Trophoblast cell (in vitro differentiated cells and primary cell): ENCODE results near the gene ADGRF1.

ENCODE experiments used
- DNase-seq, 2 donors: peaks; one replicate each; pipeline ENCODE4 v3.0.0-alpha.2; 2016
- H2AFZ ChIP-seq: 2 replicates; pipeline ENCODE4 v1.6.1; 2013; ENCODE audit warnings: low read length, moderate library complexity, mild to moderate bottlenecking; ENCODE audit not compliant: insufficient read depth, poor library complexity
- H2AK5ac ChIP-seq: 2 replicates; pipeline ENCODE4 v1.6.1; 2013; ENCODE audit warnings: mild to moderate bottlenecking, low read length
- H2BK120ac ChIP-seq: 2 replicates; pipeline ENCODE4 v1.6.1; 2013; ENCODE audit warnings: low read length, mild to moderate bottlenecking, moderate library complexity; ENCODE audit not compliant: insufficient read depth, poor library complexity
- H2BK12ac ChIP-seq: 2 replicates; pipeline ENCODE4 v1.6.1; 2013; ENCODE audit warnings: mild to moderate bottlenecking, low read length, moderate library complexity
- H2BK5ac ChIP-seq: 2 replicates; pipeline ENCODE4 v1.6.1; 2013; ENCODE audit warnings: low read length, low read depth, moderate library complexity, mild to moderate bottlenecking; ENCODE audit not compliant: poor library complexity
- H3K14ac ChIP-seq: 2 replicates; pipeline ENCODE4 v1.6.1; 2013; ENCODE audit warnings: mild to moderate bottlenecking, low read length
- H3K18ac ChIP-seq: 2 replicates; pipeline ENCODE4 v1.6.1; 2013; ENCODE audit warnings: mild to moderate bottlenecking, low read length
- H3K23ac ChIP-seq: 2 replicates; pipeline ENCODE4 v1.6.1; 2013; ENCODE audit warnings: low read length
- H3K27ac ChIP-seq: 2 replicates; pipeline ENCODE4 v1.5.1; 2013; ENCODE audit warnings: low read depth, mild to moderate bottlenecking, inconsistent platforms, low read length, moderate library complexity
- H3K27me3 ChIP-seq: 2 replicates; pipeline ENCODE4 v1.6.1; 2013; ENCODE audit warnings: inconsistent platforms, mild to moderate bottlenecking, low read length, moderate library complexity; ENCODE audit not compliant: insufficient read depth
- H3K36me3 ChIP-seq, 2 experiments: 1 replicate in 1 of 2; 2 replicates in 1 of 2; pipeline ENCODE4 v1.6.1; 2013; ENCODE audit warnings: low read length in 2 of 2, mild to moderate bottlenecking in 2 of 2, moderate library complexity in 1 of 2; ENCODE audit not compliant: insufficient read depth in 2 of 2, control insufficient read depth in 1 of 2
- H3K4ac ChIP-seq: 2 replicates; pipeline ENCODE4 v1.6.1; 2013; ENCODE audit warnings: low read depth, mild to moderate bottlenecking, low read length, moderate library complexity
- H3K4me1 ChIP-seq, 2 experiments: 1 replicate in 1 of 2; 2 replicates in 1 of 2; pipeline ENCODE4 v1.6.1; 2013; ENCODE audit warnings: low read length in 2 of 2, mild to moderate bottlenecking in 2 of 2, moderate library complexity in 1 of 2; ENCODE audit not compliant: insufficient read depth in 2 of 2, control insufficient read depth in 1 of 2
- H3K4me2 ChIP-seq: 2 replicates; pipeline ENCODE4 v1.6.1; 2013; ENCODE audit warnings: inconsistent platforms, mild to moderate bottlenecking, low read length, moderate library complexity
- H3K4me3 ChIP-seq: 2 replicates; pipeline ENCODE4 v1.5.1; 2013; ENCODE audit warnings: mild to moderate bottlenecking, low read depth, low read length, inconsistent platforms
- H3K79me1 ChIP-seq: one replicate; pipeline ENCODE4 v1.6.1; 2013; ENCODE audit warnings: low read length
- H3K79me2 ChIP-seq: 2 replicates; pipeline ENCODE4 v1.6.1; 2013; ENCODE audit warnings: low read length, mild to moderate bottlenecking; ENCODE audit not compliant: control insufficient read depth, insufficient read depth, poor library complexity
- H3K9ac ChIP-seq: 2 replicates; pipeline ENCODE4 v1.6.1; 2013; ENCODE audit warnings: mild to moderate bottlenecking, low read length
- H3K9me3 ChIP-seq: 2 replicates; pipeline ENCODE4 v1.6.1; 2013; ENCODE audit warnings: low read depth, mild to moderate bottlenecking, control low read depth, inconsistent platforms, low read length; ENCODE audit not compliant: insufficient read depth
- H4K12ac ChIP-seq: 2 replicates; pipeline ENCODE4 v1.6.1; 2013; ENCODE audit warnings: low read depth, mild to moderate bottlenecking, low read length, moderate library complexity
- H4K8ac ChIP-seq: 2 replicates; pipeline ENCODE4 v1.6.1; 2013; ENCODE audit warnings: low read depth, mild to moderate bottlenecking, low read length, moderate library complexity
- H4K91ac ChIP-seq: one replicate; pipeline ENCODE4 v1.6.1; 2013; ENCODE audit warnings: low read depth, mild to moderate bottlenecking, low read length, moderate library complexity
- WGBS: extraction: QIAGEN DNeasy Blood & Tissue Kit; methylation state at CpG from one replicate; pipeline ENCODE4 v1.1.7; 2013; ENCODE audit warnings: missing lambda C conversion rate; ENCODE audit not compliant: insufficient read length, insufficient coverage; ENCODE audit errors: extremely low coverage; 5-methylcytosine and 5-hydroxymethylcytosine counted together

The ADGRF1 gene

DNA sequence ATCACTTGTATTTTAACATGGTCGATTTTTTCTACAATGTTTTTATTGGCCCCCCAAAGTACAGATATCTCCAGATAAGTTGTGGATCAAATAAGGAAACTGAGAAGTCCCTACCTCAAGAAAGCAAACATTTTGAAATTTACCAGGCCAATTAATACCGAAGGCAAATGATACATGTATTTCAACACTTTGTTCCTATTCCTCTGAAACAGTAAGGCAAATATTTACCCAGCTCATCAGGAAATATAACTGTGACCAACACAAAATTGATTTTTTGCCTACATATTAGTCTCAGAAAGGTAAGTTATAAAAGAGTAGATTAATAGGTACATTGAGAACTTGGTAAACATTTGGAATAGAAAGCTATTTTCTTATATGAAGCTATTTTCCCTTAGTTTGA, 69.1 kb downstream of the ADGRF1 start:
- no peak overlapping the region for H3K23ac ChIP-seq
- no peak overlapping the region for H2AK5ac ChIP-seq
- no peak overlapping the region for H3K14ac ChIP-seq
- no peak overlapping the region for H3K27ac ChIP-seq
- H2BK5ac ChIP-seq = no peak overlapping the region
- H3K79me1 ChIP-seq = no peaks in the 10 kb centered on the region
- H3K27me3 ChIP-seq = no peaks in the 10 kb centered on the region
- no CpG with 5 or more reads among the region's 2 CpGs for WGBS
- H3K18ac ChIP-seq = no peak overlapping the region
- H4K12ac ChIP-seq = no peak overlapping the region
- H2BK12ac ChIP-seq = no peak overlapping the region
- no peak overlapping the region for H4K8ac ChIP-seq
- H2AFZ ChIP-seq = no peak overlapping the region
- no peak for DNase-seq
- H3K4me1 ChIP-seq = no peaks in the 10 kb centered on the region
- no peak overlapping the region for H4K91ac ChIP-seq
- H3K4me3 ChIP-seq = no peak overlapping the region
- H3K9ac ChIP-seq = no peak overlapping the region
- H3K79me2 ChIP-seq = no peaks in the 10 kb centered on the region
- H3K4ac ChIP-seq = no peak overlapping the region
- H2BK120ac ChIP-seq = no peak overlapping the region
- H3K36me3 ChIP-seq = no peaks in the 10 kb centered on the region
- no peaks in the 10 kb centered on the region for H3K9me3 ChIP-seq
- H3K4me2 ChIP-seq = no peak overlapping the region

DNA sequence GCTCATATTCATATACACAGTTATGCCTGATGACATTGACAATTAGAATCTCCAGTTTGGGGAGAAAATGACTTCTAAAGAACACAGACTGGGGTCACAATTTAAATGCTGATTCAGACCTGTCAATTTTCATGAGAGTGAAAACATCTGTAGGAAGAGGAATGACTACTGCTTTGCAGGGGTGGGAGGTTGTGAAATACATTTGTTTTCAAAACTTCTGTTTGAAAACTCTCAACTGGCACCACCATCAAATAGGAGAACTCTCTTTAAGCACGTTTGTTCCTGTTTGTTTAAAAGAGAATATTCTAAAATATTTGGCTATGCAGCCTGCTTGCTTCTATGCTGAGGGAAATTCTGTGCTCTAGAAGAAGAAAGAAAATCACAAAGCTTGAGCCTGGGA, 69.6 kb downstream of the ADGRF1 start:
- Histone ChIP-seq H2BK5ac (no peak overlapping the region), H4K91ac (no peak overlapping the region), H3K4me1 (no peaks in the 10 kb centered on the region), H3K9ac (no peak overlapping the region), H2AK5ac (no peak overlapping the region), H2BK120ac (no peak overlapping the region), H3K14ac (no peak overlapping the region), H3K79me1 (no peaks in the 10 kb centered on the region), H2BK12ac (no peak overlapping the region), H2AFZ (no peak overlapping the region), H3K9me3 (no peaks in the 10 kb centered on the region), H4K12ac (no peak overlapping the region), H3K27ac (no peak overlapping the region), H3K23ac (no peak overlapping the region), H4K8ac (no peak overlapping the region), H3K4me2 (no peak overlapping the region), H3K27me3 (no peaks in the 10 kb centered on the region), H3K79me2 (no peaks in the 10 kb centered on the region), H3K4me3 (no peak overlapping the region), H3K18ac (no peak overlapping the region), H3K4ac (no peak overlapping the region), H3K36me3 (no peaks in the 10 kb centered on the region)
- no CpG with 5 or more reads among the region's 1 CpG for WGBS
- DNase-seq = no peak

DNA sequence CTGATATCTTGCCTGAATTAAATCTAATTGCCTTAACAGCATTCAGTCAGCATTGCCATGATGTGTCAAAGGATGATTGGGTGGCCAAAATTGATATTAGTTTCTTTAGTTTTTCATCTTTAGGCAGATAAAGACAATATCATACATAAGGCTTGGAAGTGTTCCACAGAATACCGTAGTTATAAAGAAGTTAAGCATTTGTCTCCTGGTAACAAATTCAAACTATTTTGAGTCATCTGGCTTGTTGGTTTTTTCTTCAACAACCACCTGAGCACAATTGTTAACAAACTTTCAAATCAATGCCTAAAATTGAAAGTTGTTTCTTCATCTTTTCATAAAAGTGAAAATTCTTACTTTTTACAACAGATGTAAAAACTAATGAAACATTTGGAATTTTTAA, 72.9 kb downstream of the ADGRF1 start:
- peaks cover 0 to 4% of the 10 kb centered on the region in 2 experiments for H3K4me1 ChIP-seq
- no peak overlapping the region for H4K12ac ChIP-seq
- no peak overlapping the region for H3K18ac ChIP-seq
- H2BK12ac ChIP-seq = no peak overlapping the region
- H4K8ac ChIP-seq = no peak overlapping the region
- H2BK120ac ChIP-seq = no peak overlapping the region
- H3K27ac ChIP-seq = no peak overlapping the region
- H3K4me3 ChIP-seq = no peak overlapping the region
- no peaks in the 10 kb centered on the region for H3K36me3 ChIP-seq
- H3K79me2 ChIP-seq = no peaks in the 10 kb centered on the region
- WGBS = no CpG with 5 or more reads among the region's 1 CpG
- no peak overlapping the region for H2BK5ac ChIP-seq
- no peak overlapping the region for H2AFZ ChIP-seq
- no peak overlapping the region for H3K4me2 ChIP-seq
- H3K4ac ChIP-seq = no peak overlapping the region
- H3K79me1 ChIP-seq = no peaks in the 10 kb centered on the region
- DNase-seq = no peak
- H3K14ac ChIP-seq = no peak overlapping the region
- no peak overlapping the region for H3K23ac ChIP-seq
- H2AK5ac ChIP-seq = no peak overlapping the region
- no peak overlapping the region for H3K9ac ChIP-seq
- H4K91ac ChIP-seq = no peak overlapping the region
- no peaks in the 10 kb centered on the region for H3K27me3 ChIP-seq
- H3K9me3 ChIP-seq = no peaks in the 10 kb centered on the region

DNA sequence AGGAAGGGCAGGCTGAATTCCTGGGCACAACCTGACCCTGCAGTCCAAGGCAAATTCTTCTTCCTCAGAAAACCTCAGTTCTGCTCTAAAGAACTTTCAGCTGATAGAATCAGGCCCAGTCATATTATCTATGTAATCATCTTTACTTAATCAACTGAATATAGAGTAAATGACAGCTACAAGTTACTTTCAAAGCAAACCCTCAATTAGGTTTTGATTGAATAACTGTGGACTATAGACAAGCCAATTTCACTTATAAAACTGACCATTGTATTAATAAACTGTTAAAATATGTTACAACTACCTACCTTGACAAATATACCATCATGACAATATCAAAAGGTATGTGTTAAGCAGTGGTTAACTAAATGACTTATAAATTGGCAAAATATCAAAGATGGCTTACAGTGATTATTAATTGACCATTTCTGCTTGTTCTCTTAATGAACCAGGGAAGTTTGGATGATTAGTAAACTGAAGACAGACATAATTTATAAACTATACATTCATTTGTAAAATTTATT, 74.2 kb downstream of the ADGRF1 start:
- H2BK5ac ChIP-seq = no peak overlapping the region
- H3K4me3 ChIP-seq = no peak overlapping the region
- no peak for DNase-seq
- H2AK5ac ChIP-seq = no peak overlapping the region
- H2BK12ac ChIP-seq = no peak overlapping the region
- H4K91ac ChIP-seq = no peak overlapping the region
- no peaks in the 10 kb centered on the region for H3K9me3 ChIP-seq
- H3K79me1 ChIP-seq = no peaks in the 10 kb centered on the region
- H3K4me1 ChIP-seq = peaks cover 0 to 8% of the 10 kb centered on the region in 2 experiments
- no peaks in the 10 kb centered on the region for H3K36me3 ChIP-seq
- H3K79me2 ChIP-seq = no peaks in the 10 kb centered on the region
- H3K27ac ChIP-seq = no peak overlapping the region
- no peak overlapping the region for H2AFZ ChIP-seq
- H3K27me3 ChIP-seq = no peaks in the 10 kb centered on the region
- no peak overlapping the region for H4K8ac ChIP-seq
- no peak overlapping the region for H2BK120ac ChIP-seq
- H3K14ac ChIP-seq = no peak overlapping the region
- no peak overlapping the region for H3K9ac ChIP-seq
- no peak overlapping the region for H3K4me2 ChIP-seq
- no peak overlapping the region for H3K18ac ChIP-seq
- H3K4ac ChIP-seq = no peak overlapping the region
- H3K23ac ChIP-seq = no peak overlapping the region
- H4K12ac ChIP-seq = no peak overlapping the region
